Activated gamma-delta T cell treated with anti-CD3 and anti-CD28 coated beads, Interleukin-2, amount 50 U/mL, for 16 hours (primary cell): ENCODE results near the gene PDCD1.
"Not testable (repeated sequence)": the region's sequence is repeated elsewhere in the genome, so short reads cannot be mapped to it uniquely, and the experiment has no call there.

Experiments
- DNase-seq: peaks from one replicate; pipeline ENCODE4 v3.0.0-alpha.2; 2020; ENCODE audit warnings: low read depth

Gene PDCD1

DNA sequence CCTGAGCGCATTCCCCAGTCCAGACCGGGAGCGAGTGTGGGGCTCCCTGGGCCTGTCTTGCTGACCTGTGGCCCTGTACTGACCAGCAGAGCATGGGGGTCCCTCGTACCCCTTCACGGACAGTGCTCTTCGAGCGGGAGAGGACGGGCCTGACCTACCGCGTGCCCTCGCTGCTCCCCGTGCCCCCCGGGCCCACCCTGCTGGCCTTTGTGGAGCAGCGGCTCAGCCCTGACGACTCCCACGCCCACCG, 44.4 kb downstream of the PDCD1 start:
- no peak for DNase-seq

DNA sequence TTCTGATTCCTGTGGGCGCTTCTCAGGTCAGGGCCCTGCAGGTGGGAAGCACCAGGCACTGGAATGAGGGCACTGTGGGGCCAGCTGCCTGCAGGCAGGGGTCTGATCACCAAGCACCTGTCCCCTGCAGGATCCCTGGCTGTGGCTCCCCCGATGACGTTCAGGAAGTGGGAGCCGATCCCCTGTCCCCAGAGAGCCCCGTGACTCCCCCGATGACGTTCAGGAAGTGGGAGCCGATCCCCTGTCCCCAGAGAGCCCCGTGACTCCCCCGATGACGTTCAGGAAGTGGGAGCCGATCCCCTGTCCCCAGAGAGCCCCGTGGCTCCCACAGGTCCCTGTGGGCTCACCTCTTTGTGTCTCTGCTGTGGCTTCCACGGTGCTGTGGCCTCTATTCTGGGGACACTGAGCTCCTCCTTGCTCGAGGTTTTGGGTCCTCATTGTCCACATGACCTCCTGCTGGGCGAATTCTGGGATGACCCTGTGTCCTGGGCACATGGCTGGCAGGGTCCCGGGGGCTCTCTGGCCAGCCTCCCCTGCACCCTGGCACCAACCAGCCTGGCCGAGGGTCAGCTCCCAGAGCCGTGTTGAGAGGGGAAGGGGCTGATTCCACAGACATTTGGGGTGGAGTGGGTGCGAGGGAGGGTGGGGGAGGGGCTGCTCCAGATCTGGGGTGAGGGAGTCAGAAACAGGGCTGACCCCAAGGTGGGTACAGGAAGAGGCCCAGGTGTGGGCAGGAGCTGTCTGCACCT, 44.9 kb downstream of the PDCD1 start:
- no peak for DNase-seq

DNA sequence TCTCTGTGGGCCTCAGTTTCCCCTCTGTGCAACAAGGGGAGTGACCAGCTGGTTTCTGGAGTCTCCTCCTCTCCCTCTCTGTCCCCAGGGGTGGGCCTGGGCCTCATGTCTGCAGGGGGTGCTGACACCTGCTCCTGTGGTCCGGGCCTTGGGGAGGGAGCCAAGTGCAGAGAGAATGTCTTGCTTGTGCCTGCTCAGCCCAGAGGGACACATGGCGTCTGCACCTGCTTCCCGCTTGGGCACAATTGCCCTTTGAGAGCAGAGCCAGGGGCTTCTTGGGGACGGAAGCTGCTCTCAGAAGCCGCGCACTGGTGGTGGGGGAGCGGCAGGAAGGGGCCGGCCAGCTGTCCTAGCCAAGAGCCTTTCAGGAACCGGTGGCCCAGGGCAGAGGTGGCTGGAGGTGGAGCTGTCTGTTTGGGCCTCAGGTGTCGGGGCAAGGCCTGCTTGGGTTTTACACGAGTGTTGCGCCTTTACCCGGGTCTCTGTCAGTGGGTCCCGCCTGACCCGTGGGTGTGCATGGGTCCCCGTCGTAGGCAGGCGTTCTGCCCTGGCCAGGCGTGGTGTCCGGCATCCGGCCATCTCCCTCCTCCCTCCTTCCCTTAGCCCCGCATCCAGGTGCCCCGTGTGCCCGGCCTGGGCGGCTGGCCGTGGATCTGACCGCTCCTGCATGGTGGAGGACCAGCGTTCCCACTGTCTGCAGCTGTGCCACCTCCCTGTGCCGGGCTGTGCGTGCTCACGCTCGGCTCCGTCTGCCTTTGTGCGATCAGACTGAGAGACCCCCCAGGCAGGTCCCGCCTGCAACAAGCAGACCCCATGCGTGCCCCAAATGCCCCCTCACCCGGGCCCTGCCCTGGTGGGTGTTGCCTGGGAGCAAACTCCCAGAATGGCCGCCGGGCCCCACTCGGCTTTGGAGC, 45.7 kb downstream of the PDCD1 start:
- DNase-seq, result no peak

DNA sequence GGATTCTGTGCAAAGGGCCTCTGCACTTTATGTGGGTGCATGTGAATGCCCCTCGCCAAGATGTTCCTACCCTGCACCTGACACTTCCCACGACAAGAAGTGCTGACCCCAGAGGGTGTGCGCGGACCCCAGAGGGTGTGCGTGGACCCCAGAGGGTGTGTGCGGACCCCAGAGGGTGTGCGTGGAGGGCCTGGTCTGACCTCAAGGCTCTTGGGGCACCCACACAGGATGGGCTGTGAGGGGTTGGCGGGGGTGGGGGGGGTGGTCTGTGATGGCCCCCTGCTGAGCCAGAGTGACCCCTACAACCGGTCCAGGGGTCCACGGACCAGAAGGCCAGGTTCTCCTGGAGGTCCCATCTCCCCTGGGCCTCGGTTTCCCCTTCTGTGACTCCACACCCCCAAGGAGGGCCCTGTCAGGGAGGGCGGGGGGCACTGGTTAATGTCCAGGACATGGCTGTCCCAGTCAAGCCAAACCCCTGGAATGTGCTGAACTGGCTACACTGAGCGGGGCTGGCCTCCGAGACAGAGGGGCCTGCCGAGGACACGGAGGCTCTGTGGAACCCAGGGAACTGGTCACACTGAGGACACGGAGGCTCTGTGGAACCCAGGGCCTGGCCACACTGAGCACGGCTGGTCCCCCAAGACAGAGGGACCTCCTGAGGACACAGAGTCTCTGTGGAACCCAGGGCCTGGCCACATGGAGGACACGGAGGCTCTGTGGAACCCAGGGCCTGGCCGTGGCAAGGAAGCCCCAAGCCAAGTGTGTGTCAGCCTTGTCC, 46.6 kb downstream of the PDCD1 start:
- DNase-seq, result no peak

DNA sequence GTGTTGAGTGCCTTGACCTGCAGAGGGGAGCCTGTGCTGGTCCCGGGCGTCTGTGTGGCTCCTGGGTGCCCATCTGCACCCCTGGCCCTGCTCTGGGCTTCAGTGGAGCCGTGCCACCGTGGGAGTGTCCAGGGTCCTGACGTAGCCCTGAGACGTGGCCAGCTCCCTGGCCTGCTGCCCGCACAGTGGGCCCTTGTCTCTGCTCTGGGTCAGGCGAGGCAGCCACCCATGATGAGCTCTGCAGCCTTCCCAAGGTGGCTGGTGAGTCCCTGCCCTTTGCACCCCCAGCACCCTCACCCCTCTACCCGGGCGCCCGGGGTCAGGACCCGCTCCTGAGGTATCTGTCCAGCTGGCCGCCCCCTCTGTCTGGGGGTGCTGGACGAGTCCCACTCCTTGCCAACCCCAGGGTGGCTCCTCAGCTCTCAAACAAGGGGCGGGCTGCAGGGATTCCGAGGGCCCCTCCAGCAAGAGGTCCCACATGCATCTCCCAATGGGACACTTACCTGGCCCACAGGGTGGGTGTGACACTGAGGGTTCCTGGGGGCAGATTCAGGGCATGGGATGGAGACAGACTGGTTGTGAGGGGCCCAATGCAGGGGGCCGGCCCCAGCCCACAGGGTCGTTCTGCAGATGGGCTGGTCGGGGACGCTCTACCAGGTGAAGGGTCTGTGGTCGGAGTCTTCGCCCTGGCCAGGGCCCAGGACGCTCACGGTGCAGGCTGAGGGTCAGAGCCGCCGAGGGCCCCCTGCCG, 47.3 kb downstream of the PDCD1 start:
- no peak for DNase-seq

DNA sequence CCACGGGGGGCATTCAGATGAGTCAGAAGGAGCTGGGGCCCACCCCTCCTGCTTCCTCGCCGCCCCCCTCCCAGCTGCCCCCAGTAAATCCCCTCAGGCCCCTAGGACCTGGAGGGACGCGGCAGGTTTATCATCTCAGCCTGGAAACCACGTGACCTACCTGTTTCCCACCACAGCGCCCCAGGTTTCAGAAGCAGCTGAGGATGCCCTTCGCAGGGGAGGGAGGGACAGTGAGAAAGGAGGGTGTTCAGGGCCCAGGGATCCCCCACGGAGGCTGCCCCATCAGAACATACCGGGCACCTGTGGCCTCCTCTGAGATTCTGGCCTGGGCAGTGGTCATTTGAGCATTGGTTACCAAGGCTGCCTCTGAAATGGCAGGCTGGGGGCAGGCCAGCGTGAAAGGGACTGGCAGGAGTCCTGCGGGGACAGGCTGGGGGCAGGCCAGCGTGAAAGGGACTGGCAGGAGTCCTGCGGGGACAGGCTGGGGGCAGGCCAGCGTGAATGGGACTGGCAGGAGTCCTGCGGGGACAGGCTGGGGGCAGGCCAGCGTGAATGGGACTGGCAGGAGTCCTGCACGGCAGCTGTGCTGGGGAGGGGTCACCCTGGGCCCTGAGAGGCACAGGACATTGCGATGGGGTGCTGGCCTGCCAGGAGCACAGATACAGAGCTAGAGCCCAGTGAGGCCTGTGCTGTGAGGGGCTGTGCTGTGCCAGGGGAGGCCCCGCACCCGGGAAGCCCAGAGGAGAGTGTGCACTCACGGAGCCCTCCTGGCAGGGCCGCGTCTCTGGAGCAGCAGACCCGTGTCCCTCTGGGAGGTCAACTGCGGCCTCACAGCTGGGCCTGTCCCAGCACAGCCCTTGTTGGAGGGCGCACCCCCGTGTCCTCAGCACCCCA, 48.1 kb downstream of the PDCD1 start:
- no peak for DNase-seq

DNA sequence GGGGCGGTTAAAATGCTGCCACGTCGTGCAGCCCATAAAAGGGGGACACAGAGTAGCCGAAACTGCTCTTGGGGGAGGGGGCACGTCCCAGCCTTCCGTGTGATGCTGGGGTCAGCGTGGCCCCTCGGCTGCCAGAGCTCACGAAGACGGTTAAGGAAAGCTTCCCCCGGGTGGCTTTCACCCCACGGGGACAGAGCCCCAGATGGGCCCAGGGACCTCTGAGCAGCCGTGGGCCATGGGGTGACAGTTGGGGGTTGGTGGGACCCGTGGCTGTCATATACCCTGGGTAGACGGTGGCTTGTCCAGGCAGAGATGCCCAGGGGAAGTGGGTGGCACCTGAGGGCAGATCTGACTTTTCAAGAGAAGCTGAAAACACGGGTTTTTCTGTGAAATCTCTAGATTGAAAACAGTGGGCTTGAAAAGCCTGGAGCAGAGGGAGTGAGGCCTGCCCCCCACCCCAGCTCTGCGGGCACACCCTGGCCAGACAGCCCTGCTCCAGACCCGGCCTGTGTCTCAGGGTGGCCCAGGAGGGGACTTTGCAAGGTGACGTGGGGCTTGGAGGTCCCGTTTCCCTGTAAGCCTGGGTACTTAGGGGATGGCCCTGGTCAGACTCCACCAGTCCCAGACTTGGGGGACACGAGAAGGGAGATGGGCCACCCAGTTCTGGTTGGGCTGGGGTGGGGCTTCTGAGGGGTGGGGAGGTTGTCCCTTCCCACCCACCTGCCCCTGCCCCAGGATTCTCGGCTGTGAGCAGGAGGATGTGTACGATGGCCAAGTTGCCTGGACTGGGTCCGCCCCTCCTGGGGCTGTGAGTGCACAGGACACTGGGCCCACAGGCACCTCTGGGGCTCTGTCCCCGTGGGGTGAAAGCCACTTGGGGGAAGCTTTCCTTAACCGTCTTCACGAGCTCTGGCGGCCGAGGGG, 49.0 kb downstream of the PDCD1 start:
- DNase-seq, result no peak

DNA sequence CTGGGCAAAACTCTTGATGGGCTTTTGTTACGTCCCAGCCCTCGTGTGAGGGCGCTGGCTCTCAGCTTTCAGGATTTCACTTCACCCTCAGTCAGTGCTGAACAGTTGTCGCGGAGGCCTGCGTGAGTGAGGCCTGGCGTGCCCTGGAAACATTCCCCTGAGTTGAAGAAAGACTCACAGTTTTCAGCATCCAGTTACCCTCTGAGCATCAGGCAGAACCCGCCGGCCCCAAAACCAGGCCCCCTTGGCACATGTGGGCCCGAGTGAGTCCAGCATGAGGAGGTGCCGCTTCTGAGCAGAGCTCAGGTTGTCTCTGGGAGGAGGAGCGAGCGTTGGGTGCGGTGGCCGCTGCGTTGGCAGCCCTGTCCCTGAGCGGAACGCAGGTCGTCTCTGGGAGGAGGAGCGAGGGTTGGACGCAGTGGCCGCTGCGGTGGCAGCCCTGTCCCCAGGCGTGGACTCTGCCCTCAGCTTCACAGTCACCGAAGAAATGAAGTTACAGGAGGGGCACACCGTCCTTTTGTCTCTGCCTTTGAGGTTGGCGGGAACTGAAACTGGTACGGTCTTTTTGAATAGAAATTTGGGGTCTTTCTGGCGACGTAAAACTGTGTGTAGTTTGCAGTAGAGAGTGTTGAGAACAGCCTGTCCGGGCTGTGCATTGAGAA, 49.8 kb downstream of the PDCD1 start, which contains the start of gene NEU4:
NEU4 (plus strand) TSS at position 473 of the 662 bp plus-strand sequence. CDS start 5,292 bp downstream, outside the sequence.
- DNase-seq, result no peak

DNA sequence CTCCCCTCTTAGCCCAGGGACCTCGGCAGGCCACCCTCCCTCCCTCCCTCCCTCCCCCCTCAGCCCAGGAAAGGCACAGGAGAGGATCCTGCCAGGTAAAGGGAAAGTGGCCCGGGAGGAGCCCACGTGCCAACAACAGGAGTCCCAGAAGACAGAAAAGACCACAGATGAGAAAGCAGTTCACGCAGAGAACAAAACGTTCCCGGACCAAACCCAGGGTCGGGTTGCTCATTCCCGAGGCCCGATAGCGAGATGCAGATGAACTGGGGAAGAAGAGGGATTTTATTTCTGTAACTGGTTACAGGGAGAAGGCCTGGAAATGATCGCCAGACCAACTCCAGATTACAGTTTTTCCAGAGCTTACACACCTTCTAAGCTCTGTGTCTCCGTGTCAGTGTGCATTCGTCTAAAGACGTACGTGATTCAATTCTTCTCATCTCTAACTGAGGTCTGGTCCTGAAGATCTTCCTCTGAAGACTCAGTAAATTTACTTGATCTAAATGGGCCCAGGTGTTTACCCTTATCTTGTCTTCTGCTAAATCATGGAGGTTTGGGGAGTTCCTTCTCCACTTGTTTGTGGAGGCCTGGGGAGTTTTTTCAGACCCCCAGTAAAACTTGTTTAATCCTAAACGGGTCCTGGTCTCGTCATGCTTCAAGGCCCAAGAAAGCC, 50.5 kb downstream of the PDCD1 start:
- DNase-seq, result no peak

DNA sequence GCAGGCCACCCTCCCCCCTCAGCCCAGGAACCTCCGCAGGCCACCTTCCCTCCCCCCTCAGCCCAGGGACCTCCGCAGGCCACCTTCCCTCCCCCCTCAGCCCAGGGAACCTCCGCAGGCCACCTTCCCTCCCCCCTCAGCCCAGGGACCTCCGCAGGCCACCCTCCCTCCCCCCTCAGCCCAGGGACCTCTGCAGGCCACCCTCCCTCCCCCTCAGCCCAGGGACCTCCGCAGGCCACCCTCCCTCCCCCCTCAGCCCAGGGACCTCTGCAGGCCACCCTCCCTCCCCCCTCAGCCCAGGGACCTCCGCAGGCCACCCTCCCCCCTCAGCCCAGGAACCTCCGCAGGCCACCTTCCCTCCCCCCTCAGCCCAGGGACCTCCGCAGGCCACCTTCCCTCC, 52.5 kb downstream of the PDCD1 start:
- not testable (repeated sequence) for DNase-seq

DNA sequence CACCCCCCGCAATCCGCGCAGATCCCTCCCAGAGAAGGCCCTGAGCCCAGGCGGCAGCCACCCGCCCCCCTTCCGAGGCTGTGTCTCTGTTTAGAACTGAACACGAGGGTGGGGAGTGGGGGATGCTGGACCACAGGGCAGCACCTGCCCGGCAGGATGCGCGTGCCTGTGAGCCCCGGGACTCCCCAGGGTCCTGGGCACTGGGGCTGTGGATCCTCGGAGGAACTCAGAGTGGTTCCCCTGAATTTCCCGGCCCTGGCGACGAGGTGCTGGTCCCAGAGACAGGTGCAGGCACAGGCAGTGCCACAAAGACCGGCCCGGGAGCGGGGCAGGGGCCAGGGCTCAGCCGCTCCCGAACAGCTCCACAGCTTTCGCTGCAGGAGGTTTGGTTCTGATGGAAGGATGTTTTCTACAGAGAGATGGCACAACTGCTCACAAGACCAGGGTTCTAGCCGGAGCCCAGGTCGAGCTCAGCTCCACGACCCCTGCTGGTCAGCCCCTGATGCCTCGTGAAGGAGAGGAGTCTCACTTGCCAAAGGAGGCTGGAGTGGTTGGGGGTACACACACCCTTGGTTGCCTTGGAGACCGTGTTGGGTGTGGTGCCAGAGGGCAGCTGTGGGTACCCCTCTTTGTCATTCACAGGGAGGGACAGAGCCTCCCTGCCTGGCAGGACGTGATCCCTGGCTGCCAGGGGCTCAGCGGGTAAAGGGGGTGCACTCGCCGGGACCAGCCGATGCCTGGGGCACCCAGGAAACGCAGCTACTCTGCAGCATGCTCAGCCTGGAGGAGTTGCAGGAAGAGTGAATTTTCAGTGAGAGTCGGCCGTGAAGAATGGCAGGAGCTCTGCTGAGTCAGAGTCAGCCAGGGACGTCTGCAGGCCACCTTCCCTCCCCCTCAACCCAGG, 54.1 kb downstream of the PDCD1 start:
- no peak for DNase-seq

DNA sequence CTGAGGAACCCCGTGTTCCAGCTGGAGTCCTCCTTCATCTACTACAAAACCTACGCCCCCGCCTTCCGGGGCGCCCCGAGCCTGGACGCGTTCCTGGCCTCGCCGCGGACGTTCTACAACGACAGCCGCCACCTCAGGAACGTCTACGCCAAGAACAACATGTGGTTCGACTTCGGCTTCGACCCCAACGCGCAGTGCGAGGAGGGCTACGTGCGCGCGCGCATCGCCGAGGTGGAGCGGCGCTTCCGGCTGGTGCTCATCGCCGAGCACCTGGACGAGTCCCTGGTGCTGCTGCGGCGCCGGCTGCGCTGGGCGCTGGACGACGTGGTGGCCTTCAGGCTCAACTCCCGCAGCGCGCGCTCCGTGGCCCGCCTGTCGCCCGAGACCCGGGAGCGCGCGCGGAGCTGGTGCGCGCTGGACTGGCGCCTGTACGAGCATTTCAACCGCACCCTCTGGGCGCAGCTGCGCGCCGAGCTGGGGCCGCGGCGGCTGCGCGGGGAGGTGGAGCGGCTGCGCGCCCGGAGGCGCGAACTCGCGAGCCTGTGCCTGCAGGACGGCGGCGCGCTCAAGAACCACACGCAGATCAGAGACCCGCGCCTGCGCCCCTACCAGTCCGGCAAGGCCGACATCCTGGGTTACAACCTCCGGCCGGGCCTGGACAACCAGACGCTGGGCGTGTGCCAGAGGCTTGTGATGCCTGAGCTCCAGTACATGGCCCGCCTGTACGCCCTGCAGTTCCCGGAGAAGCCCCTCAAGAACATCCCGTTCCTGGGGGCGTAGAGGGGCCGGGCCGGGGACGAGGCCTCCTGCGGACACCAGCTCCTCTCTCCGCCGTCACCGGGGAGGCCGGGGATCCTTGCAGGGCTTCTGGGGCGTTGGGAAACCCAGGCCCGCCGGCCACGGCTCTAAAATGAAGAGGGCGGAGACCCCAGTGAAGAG, 55.0 kb downstream of the PDCD1 start:
- no peak for DNase-seq

DNA sequence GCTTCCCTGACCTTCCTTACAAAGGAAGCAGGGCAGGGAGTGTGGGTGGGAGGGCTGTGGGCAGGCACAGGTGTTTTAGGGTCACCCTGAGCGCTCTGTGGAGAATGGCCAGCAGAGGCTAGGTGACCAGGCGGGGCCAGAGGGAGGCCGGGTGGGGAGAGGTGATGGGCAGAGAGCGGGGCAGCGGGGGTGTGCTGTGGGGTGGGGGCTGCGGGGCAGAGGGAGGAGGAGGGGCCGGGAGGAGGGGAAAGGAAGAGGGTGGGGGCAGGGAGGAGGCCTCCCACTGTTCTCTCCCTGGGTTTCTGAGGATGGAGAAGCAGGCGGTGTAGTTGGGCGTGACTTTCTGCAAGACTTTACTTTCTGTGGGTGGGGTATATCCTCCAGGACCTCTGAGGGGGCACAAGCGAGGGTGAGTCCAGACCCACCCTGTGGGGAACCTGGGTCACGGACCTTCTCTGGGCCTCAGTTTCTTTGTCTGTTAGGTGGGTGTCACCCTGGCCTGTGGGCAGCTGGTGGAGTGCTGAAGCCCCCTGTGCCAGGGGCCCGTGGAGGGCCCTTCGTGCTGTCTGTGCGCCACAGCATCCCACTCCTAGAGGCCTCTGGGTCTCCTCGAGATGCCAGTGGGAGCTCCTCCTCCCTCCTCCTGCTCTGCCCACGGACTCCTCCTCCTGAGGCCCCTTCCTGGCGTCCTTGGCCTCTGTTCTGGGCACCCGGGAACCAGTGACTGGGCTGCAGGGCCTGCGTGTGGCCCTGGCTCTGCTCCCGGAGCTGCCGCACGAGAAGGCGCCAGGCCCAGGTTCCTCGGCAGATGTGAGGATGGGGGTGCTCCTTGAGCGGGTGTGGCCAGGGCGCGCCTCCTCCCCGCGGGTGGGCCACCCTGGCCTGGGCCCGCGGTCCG, 56.0 kb downstream of the PDCD1 start:
- no peak for DNase-seq

DNA sequence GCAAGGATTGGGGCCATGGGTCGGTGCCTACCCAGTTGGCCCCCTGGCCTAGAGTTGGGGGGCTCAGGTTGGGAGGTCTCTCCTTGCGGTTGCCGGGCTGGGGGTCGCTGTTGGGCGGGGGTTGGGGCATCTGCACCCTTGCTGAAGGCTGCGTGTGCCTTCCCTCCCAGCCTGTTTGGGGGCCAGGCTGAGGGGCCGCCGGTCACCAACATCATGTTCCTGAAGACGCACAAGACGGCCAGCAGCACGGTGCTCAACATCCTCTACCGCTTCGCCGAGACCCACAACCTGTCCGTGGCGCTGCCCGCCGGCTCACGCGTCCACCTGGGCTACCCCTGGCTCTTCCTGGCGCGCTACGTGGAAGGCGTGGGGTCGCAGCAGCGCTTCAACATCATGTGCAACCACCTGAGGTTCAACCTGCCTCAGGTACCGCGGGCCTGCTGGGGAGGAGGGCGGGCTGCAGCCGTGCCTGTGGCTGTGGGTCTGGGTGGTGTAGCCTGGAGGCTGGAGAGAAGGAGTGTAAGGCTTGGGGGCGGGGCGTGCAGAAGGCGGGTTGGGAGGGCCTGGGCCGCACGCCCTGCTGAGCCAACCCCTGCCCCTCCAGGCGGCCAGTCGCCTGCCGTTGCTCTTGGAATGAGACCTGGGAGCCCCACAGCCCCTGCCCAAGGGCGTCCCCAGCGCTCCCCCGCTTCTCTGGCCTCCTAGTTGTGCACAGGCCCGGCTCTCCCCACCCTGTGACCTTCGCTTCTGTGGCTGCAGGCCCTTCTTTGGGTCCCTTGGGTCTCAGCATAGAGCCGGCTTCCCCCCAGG, 56.9 kb downstream of the PDCD1 start:
- no peak for DNase-seq
